Mesothelial cell of epicardium (in vitro differentiated cells): ENCODE results near the gene RNF150. TPM values are rescaled to one million over a fixed set of nuclear protein-coding genes. Genes with fewer than 3 reads are reported as not detected.

Source experiments
- DNase-seq, 2 experiments: peaks; one replicate each; pipeline ENCODE4 v3.0.0; 2021; ENCODE audit warnings: low spot score in 2 of 2; ENCODE audit not compliant: unreplicated experiment in 2 of 2
- H3K27ac Mint-ChIP-seq: 2 replicates; pipeline ENCODE4 v1.8.0; 2021; ENCODE audit warnings: mixed read lengths
- H3K27me3 Mint-ChIP-seq: 2 replicates; pipeline ENCODE4 v1.8.0; 2021; ENCODE audit warnings: low read depth, mixed read lengths
- H3K36me3 Mint-ChIP-seq: 2 replicates; pipeline ENCODE4 v1.8.0; 2021; ENCODE audit warnings: mixed read lengths
- H3K4me1 Mint-ChIP-seq: 2 replicates; pipeline ENCODE4 v1.8.0; 2021; ENCODE audit warnings: mixed read lengths
- H3K4me3 Mint-ChIP-seq: 2 replicates; pipeline ENCODE4 v1.8.0; 2021; ENCODE audit warnings: mild to moderate bottlenecking, moderate library complexity, mixed read lengths
- H3K9me3 Mint-ChIP-seq: 2 replicates; pipeline ENCODE4 v1.8.0; 2021; ENCODE audit warnings: mixed read lengths
- total RNA-seq: library from RNA; stranded (reverse); gene quantifications from 3 replicates; pipeline ENCODE4 v1.2.1, GENCODE V29; 2021
- TF ChIP-seq, protein P1 (sequence below): fragments of 200-600 bp; sonication (generic); IDR thresholded peaks from one replicate; pipeline ENCODE4 v1.5.0; 2021; ENCODE audit warnings: antibody characterized with exemption; ENCODE audit not compliant: unreplicated experiment

Gene RNF150
- total RNA-seq, 1 donor from 2014 or later, result 40.1 TPM

DNA sequence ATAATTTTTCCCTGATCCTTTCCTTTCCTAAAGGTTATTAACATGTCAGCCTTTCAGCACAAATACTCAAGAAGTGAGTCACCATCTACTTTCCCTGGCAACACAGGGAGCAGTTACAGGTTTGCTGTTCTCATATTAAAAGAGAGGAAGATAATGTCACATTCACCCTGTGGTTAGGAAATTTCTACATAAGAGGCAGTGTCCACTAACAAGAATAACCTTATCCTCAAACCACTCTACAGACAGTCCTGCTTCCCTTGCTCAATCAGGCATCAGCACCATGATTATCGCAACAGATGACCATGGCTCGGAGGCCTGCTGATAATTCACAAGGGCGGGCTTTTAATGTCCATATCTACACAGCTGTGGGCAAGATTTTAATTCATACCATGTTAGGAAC lies 30.9 kb downstream of the RNF150 start:
- Mint-ChIP-seq H3K9me3 (no peaks in the 10 kb centered on the region), H3K36me3 (no peaks in the 10 kb centered on the region), H3K4me1 (peaks cover 5% of the 10 kb centered on the region), H3K27ac (peak overlapping the region; percentile 26), H3K4me3 (no peak overlapping the region), H3K27me3 (no peaks in the 10 kb centered on the region)
- no peak for DNase-seq
- TF ChIP-seq, protein P1, sequence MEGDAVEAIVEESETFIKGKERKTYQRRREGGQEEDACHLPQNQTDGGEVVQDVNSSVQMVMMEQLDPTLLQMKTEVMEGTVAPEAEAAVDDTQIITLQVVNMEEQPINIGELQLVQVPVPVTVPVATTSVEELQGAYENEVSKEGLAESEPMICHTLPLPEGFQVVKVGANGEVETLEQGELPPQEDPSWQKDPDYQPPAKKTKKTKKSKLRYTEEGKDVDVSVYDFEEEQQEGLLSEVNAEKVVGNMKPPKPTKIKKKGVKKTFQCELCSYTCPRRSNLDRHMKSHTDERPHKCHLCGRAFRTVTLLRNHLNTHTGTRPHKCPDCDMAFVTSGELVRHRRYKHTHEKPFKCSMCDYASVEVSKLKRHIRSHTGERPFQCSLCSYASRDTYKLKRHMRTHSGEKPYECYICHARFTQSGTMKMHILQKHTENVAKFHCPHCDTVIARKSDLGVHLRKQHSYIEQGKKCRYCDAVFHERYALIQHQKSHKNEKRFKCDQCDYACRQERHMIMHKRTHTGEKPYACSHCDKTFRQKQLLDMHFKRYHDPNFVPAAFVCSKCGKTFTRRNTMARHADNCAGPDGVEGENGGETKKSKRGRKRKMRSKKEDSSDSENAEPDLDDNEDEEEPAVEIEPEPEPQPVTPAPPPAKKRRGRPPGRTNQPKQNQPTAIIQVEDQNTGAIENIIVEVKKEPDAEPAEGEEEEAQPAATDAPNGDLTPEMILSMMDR, result no peak

DNA sequence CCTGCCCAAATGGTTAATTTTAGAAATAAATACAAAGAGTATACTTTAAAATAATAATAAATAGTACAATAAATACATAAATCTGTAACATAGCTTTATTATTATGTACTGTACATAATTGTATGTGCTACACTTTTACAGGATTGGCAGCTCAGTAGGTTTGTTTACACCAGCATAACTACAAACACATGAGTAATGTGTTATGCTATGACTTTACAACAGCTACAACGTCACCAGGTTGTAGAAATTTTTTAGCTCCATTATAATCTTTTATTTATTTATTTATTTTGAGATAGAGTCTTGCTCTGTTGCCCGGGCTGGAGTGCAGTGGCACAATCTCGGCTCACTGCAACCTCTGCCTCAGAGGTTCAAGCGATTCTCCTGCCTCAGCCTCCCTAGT lies 31.8 kb downstream of the RNF150 start:
- Mint-ChIP-seq H3K36me3 (no peaks in the 10 kb centered on the region), H3K9me3 (no peaks in the 10 kb centered on the region), H3K27me3 (no peaks in the 10 kb centered on the region), H3K27ac (no peak overlapping the region), H3K4me3 (no peak overlapping the region), H3K4me1 (peaks cover 5% of the 10 kb centered on the region)
- no peak for DNase-seq
- TF ChIP-seq, protein P1, result no peak

DNA sequence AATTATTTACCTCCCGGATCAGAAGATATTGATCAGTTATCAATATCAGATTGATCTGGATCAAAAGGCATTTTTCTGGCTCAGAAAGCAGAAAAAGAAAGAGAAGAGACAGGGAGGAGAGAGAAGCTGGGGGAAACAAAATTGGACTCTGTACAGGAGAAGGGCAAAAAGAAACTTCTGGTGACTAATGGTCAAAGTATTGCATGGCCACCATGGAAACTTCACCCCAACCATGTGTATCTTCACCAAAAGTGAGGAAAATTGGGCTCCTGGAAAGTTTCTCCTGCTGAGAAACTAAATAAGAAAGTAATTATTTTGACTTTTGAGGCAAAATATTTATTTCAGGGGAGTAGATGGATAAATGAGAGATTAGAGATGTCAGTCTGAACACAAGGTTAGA lies 33.9 kb downstream of the RNF150 start:
- Mint-ChIP-seq H3K9me3 (peaks cover 5% of the 10 kb centered on the region), H3K36me3 (peaks cover 3% of the 10 kb centered on the region), H3K4me1 (peaks cover 5% of the 10 kb centered on the region), H3K27me3 (no peaks in the 10 kb centered on the region), H3K27ac (no peak overlapping the region), H3K4me3 (no peak overlapping the region)
- TF ChIP-seq, protein P1, result no peak
- DNase-seq, result no peak

DNA sequence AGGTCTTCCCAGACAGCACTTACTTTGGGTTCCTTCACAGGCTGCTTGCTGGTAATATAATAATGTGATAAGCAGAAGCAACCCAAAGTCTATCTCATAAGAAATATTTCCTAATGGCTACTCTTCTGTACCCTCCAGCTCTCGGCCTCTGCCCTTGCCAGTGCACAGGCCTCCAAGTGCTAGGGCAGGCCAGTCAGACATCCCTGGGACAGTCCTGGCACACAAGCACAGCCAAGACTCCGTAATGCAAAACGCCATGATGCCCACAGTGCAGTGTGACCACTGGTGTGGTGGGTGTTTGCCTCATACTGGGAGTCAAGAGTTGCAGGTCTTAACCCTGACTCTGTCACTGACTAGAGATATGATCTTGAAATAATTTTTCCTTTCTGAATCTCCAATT lies 35.1 kb downstream of the RNF150 start:
- no peak overlapping the region for H3K27ac Mint-ChIP-seq
- peaks cover 16% of the 10 kb centered on the region for H3K9me3 Mint-ChIP-seq
- no peak for DNase-seq
- TF ChIP-seq, protein P1, result no peak
- H3K36me3 Mint-ChIP-seq, result peaks cover 12% of the 10 kb centered on the region
- peaks cover 5% of the 10 kb centered on the region for H3K4me1 Mint-ChIP-seq
- no peak overlapping the region for H3K4me3 Mint-ChIP-seq
- no peaks in the 10 kb centered on the region for H3K27me3 Mint-ChIP-seq

DNA sequence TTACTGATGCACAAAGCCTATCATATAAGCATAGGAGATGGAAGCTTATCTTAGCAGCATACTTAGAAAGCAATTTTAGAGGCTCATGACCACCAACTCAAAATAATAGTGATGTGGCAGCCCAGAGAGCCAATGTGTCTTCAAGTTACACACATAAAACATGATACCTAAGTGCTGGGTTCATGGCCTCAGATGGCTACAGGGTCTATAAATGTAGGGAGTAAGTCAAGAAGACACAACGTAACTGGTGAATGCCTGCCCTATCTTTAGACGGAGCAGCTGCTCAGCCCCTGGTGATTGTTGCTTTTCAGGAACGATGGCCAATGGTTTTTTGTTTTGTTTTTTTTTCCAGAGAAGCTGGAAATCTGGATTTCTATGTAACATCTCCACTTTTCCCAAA lies 42.8 kb downstream of the RNF150 start:
- DNase-seq, result no peak
- H3K36me3 Mint-ChIP-seq, result peaks cover 25% of the 10 kb centered on the region
- no peaks in the 10 kb centered on the region for H3K4me1 Mint-ChIP-seq
- H3K27ac Mint-ChIP-seq, result no peak overlapping the region
- no peaks in the 10 kb centered on the region for H3K27me3 Mint-ChIP-seq
- H3K9me3 Mint-ChIP-seq, result peaks cover 34% of the 10 kb centered on the region
- no peak overlapping the region for H3K4me3 Mint-ChIP-seq
- TF ChIP-seq, protein P1, result no peak

DNA sequence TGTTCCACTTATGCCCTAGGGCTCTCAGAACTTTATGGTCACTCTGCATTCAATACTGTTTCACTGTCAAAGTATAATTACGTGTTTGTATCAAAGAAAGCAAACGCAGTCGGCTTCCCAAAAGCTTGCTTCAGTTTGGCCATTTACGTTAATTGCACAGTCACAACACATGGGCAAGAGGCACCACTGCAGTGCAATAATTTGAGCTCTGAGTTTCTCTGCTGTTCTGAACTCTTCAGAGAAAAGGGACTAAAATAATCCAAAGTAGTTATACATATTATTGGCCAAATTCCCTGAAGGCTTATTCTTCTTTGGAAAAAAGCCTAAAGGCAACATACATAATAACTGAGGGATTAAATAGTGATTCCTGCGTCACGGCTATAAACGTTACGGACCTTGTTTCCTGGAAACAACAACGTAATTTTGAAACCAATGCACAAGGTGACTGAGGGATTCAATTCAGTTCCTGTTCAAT lies 51.3 kb downstream of the RNF150 start:
- Mint-ChIP-seq H3K36me3 (peaks cover 6% of the 10 kb centered on the region), H3K27ac (peak overlapping the region; percentile 43), H3K9me3 (peaks cover 15% of the 10 kb centered on the region)

More for the DNA sequence above, 51.3 kb downstream of the RNF150 start:
- Mint-ChIP-seq H3K4me3 (no peak overlapping the region), H3K4me1 (peaks cover 8% of the 10 kb centered on the region), H3K27me3 (no peaks in the 10 kb centered on the region)
- DNase-seq, result no peak
- TF ChIP-seq, protein P1, result no peak
